Esophagus squamous epithelium (tissue), 4 donors: ENCODE data around the gene GATA5.

ENCODE experiments used
- CTCF ChIP-seq, 6 experiments: fragments of 450-650 bp in 4 of 6; fragments of 200-600 bp in 2 of 6; sonication (generic) in 2 of 6; IDR thresholded peaks; one replicate each; pipeline ENCODE4 v1.5.1; 2016 to 2019; ENCODE audit warnings: antibody characterized with exemption in 6 of 6, mild to moderate bottlenecking in 4 of 6, moderate library complexity in 4 of 6
- POLR2A ChIP-seq, 4 donors: fragments of 450-650 bp; IDR thresholded peaks; one replicate each; pipeline ENCODE4 v1.6.1; 2017; ENCODE audit warnings: antibody characterized with exemption in 4 of 4, mild to moderate bottlenecking in 4 of 4, moderate library complexity in 3 of 4

- TF ChIP-seq CTCF (IDR thresholded peaks at IDR 0.05) (no peak), POLR2A (IDR thresholded peaks at IDR 0.05) (no peak)
Observed at GRCh38 chr20:62464425-62464770, 11.4 kb downstream of the GATA5 start.
